Measurements from ENCODE around the gene PTPRU. TPM values are rescaled to one million over a fixed set of nuclear protein-coding genes. Genes with fewer than 3 reads are reported as not detected.
A peak's percentile ranks its signal among the peaks of the same experiment; 100 is the strongest.

Gene PTPRU
- total and polyA plus RNA-seq, 2 experiments from 2014 or later, result 8.0 to 105 TPM

DNA sequence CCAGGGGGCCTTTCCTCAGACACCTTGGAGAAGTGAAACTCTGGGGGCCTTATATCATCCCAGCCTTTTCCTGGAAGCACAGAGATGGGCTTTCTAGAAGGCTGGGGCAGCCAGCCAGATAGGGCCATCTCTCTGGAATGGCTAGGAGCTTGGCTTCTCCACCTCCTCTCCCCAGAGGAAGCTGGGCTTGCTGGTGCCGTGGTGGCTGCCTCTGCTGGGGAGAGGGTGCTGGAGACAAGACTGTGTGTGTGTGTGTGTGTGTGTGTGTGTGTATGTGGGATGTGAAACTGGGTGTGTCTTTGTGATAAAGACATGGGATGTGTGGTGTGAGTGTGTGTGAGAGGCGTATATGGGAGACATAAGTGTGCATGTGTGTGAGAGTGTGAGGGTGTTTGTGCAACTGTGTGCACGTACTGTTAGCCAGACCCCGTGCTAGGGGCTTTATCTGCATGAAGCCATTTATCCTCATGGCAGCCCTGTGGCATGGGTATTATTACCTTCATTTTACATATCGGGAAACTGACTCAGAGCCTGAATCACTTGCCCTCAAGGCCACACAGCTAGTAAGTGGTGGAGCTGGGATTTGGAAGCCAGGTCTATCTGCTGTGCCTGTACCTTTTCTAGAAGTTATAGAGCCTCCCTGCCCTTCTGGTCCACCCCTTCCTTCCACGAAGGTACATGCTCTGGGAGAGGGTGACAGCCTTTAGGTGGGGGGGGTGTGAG, 44.2 kb downstream of the PTPRU start:
- Histone ChIP-seq H3K9me2 (ENCODE audit: insufficient read depth) (no peaks in the 10 kb centered on the region), H3F3A (replicated peaks; ENCODE audit: low read depth) (peaks cover 6% of the 10 kb centered on the region; the same call in 1 of the 2 replicates), H3K27ac (ENCODE audit: low read depth) (no peak overlapping the region), H3K4me2 (no peak overlapping the region), H3K4me3 (no peak overlapping the region), H3K79me2 (replicated peaks; ENCODE audit: insufficient read depth) (no peaks in the 10 kb centered on the region), H3K27me3 (ENCODE audit: insufficient read depth) (no peaks in the 10 kb centered on the region), H2AFZ (no peak overlapping the region), H3K36me3 (ENCODE audit: insufficient read depth) (0 out of 2 replicates have a peak, but pooled peaks cover 2% of the 10 kb centered on the region), H4K20me1 (replicated peaks; ENCODE audit: insufficient read depth) (no peaks in the 10 kb centered on the region), H3K4me1 (ENCODE audit: insufficient read depth) (peaks cover 17% of the 10 kb centered on the region)
- H3K4me3 Mint-ChIP-seq, result no peak overlapping the region
- peaks cover 11% of the 10 kb centered on the region for H3K27me3 Mint-ChIP-seq (ENCODE audit: insufficient read depth, low read depth, poor library complexity)
- H3K4me1 Mint-ChIP-seq, result peaks cover 25% of the 10 kb centered on the region
- peaks cover 13% of the 10 kb centered on the region for H3K36me3 Mint-ChIP-seq (ENCODE audit: low read depth)
- ATAC-seq, result no peak
- TF ChIP-seq, protein P1, sequence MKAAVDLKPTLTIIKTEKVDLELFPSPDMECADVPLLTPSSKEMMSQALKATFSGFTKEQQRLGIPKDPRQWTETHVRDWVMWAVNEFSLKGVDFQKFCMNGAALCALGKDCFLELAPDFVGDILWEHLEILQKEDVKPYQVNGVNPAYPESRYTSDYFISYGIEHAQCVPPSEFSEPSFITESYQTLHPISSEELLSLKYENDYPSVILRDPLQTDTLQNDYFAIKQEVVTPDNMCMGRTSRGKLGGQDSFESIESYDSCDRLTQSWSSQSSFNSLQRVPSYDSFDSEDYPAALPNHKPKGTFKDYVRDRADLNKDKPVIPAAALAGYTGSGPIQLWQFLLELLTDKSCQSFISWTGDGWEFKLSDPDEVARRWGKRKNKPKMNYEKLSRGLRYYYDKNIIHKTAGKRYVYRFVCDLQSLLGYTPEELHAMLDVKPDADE (IDR thresholded peaks at IDR 0.05), result no peak
- TF ChIP-seq POLR2AphosphoS5 (IDR thresholded peaks at IDR 0.05; ENCODE audit: low read depth) (no peak), ZNF114 (CRISPR knock-in tag; IDR thresholded peaks at IDR 0.05) (no peak), EZH2phosphoT487 (IDR thresholded peaks at IDR 0.05; ENCODE audit: unreplicated experiment) (no peak), JUNB (IDR thresholded peaks at IDR 0.05; ENCODE audit: unreplicated experiment) (no peak), EZH2 (IDR thresholded peaks at IDR 0.05; ENCODE audit: low read depth, unreplicated experiment) (no peak), STAT1 (IDR thresholded peaks at IDR 0.05; ENCODE audit: unreplicated experiment) (no peak), NANOG (IDR thresholded peaks at IDR 0.05; ENCODE audit: borderline replicate concordance) (no peak), CREB1 (CRISPR knock-in tag; IDR thresholded peaks at IDR 0.05; ENCODE audit: low read depth) (no peak), ZNF331 (CRISPR knock-in tag; IDR thresholded peaks at IDR 0.05; ENCODE audit: low read depth) (no peak)
- TF ChIP-seq, protein P2, sequence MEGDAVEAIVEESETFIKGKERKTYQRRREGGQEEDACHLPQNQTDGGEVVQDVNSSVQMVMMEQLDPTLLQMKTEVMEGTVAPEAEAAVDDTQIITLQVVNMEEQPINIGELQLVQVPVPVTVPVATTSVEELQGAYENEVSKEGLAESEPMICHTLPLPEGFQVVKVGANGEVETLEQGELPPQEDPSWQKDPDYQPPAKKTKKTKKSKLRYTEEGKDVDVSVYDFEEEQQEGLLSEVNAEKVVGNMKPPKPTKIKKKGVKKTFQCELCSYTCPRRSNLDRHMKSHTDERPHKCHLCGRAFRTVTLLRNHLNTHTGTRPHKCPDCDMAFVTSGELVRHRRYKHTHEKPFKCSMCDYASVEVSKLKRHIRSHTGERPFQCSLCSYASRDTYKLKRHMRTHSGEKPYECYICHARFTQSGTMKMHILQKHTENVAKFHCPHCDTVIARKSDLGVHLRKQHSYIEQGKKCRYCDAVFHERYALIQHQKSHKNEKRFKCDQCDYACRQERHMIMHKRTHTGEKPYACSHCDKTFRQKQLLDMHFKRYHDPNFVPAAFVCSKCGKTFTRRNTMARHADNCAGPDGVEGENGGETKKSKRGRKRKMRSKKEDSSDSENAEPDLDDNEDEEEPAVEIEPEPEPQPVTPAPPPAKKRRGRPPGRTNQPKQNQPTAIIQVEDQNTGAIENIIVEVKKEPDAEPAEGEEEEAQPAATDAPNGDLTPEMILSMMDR (conservative IDR thresholded peaks at IDR 0.05; ENCODE audit: low read depth in 2 of 2), result no peak
- TF ChIP-seq, protein P3, sequence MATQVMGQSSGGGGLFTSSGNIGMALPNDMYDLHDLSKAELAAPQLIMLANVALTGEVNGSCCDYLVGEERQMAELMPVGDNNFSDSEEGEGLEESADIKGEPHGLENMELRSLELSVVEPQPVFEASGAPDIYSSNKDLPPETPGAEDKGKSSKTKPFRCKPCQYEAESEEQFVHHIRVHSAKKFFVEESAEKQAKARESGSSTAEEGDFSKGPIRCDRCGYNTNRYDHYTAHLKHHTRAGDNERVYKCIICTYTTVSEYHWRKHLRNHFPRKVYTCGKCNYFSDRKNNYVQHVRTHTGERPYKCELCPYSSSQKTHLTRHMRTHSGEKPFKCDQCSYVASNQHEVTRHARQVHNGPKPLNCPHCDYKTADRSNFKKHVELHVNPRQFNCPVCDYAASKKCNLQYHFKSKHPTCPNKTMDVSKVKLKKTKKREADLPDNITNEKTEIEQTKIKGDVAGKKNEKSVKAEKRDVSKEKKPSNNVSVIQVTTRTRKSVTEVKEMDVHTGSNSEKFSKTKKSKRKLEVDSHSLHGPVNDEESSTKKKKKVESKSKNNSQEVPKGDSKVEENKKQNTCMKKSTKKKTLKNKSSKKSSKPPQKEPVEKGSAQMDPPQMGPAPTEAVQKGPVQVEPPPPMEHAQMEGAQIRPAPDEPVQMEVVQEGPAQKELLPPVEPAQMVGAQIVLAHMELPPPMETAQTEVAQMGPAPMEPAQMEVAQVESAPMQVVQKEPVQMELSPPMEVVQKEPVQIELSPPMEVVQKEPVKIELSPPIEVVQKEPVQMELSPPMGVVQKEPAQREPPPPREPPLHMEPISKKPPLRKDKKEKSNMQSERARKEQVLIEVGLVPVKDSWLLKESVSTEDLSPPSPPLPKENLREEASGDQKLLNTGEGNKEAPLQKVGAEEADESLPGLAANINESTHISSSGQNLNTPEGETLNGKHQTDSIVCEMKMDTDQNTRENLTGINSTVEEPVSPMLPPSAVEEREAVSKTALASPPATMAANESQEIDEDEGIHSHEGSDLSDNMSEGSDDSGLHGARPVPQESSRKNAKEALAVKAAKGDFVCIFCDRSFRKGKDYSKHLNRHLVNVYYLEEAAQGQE (IDR thresholded peaks at IDR 0.05; ENCODE audit: unreplicated experiment), result no peak
- TF ChIP-seq, protein P4, sequence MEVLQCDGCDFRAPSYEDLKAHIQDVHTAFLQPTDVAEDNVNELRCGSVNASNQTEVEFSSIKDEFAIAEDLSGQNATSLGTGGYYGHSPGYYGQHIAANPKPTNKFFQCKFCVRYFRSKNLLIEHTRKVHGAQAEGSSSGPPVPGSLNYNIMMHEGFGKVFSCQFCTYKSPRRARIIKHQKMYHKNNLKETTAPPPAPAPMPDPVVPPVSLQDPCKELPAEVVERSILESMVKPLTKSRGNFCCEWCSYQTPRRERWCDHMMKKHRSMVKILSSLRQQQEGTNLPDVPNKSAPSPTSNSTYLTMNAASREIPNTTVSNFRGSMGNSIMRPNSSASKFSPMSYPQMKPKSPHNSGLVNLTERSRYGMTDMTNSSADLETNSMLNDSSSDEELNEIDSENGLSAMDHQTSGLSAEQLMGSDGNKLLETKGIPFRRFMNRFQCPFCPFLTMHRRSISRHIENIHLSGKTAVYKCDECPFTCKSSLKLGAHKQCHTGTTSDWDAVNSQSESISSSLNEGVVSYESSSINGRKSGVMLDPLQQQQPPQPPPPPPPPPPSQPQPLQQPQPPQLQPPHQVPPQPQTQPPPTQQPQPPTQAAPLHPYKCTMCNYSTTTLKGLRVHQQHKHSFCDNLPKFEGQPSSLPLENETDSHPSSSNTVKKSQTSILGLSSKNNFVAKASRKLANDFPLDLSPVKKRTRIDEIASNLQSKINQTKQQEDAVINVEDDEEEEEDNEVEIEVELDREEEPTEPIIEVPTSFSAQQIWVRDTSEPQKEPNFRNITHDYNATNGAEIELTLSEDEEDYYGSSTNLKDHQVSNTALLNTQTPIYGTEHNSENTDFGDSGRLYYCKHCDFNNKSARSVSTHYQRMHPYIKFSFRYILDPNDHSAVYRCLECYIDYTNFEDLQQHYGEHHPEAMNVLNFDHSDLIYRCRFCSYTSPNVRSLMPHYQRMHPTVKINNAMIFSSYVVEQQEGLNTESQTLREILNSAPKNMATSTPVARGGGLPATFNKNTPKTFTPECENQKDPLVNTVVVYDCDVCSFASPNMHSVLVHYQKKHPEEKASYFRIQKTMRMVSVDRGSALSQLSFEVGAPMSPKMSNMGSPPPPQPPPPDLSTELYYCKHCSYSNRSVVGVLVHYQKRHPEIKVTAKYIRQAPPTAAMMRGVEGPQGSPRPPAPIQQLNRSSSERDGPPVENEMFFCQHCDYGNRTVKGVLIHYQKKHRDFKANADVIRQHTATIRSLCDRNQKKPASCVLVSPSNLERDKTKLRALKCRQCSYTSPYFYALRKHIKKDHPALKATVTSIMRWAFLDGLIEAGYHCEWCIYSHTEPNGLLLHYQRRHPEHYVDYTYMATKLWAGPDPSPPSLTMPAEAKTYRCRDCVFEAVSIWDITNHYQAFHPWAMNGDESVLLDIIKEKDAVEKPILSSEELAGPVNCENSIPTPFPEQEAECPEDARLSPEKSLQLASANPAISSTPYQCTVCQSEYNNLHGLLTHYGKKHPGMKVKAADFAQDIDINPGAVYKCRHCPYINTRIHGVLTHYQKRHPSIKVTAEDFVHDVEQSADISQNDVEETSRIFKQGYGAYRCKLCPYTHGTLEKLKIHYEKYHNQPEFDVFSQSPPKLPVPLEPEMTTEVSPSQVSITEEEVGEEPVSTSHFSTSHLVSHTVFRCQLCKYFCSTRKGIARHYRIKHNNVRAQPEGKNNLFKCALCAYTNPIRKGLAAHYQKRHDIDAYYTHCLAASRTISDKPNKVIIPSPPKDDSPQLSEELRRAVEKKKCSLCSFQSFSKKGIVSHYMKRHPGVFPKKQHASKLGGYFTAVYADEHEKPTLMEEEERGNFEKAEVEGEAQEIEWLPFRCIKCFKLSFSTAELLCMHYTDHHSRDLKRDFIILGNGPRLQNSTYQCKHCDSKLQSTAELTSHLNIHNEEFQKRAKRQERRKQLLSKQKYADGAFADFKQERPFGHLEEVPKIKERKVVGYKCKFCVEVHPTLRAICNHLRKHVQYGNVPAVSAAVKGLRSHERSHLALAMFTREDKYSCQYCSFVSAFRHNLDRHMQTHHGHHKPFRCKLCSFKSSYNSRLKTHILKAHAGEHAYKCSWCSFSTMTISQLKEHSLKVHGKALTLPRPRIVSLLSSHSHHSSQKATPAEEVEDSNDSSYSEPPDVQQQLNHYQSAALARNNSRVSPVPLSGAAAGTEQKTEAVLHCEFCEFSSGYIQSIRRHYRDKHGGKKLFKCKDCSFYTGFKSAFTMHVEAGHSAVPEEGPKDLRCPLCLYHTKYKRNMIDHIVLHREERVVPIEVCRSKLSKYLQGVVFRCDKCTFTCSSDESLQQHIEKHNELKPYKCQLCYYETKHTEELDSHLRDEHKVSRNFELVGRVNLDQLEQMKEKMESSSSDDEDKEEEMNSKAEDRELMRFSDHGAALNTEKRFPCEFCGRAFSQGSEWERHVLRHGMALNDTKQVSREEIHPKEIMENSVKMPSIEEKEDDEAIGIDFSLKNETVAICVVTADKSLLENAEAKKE (CRISPR knock-in tag; IDR thresholded peaks at IDR 0.05), result no peak
- H3K9me3 Mint-ChIP-seq, result no peaks in the 10 kb centered on the region; the same call in 2 of the 3 replicates
- H3K27ac Mint-ChIP-seq, result 0 out of 2 replicates have a peak overlapping the region, but pooled peaks have one; percentile 34
- no peak for DNase-seq (ENCODE audit: low spot score)

All from GM23338 (cell line).